ENCODE results near the gene RELN.
"Not testable (repeated sequence)": the region's sequence is repeated elsewhere in the genome, so short reads cannot be mapped to it uniquely, and the experiment has no call there.

Gene RELN

GRCh38 chr7:103940382-103941268, 48.8 kb downstream of the RELN start:
- DNase-seq, result no peak

GRCh38 chr7:103937680-103938079, 51.8 kb downstream of the RELN start:
- DNase-seq, result no peak

- DNase-seq, result no peak
These were observed 52.9 kb downstream of the RELN start for GRCh38 chr7:103936558-103936957.

- no peak for DNase-seq
These were observed 55.0 kb downstream of the RELN start for GRCh38 chr7:103934508-103934907.

DNA sequence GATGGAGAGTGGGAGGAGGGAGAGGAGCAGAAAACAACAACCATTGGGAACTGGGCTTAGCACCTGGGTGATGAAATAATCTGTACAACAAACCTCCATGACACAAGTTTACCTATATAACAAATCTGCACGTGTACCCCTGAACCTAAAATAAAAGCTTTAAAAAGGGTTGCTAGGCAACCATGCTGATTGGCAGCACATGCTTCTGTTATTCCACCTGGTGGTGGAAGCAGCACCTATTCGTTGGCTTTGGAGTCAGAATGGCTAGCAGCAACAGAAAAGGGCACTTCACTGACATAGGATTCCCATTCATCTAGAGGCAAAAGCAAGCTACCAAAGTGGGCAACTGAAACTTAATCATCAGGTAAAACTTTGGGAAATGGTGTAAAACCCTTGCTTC, 57.1 kb downstream of the RELN start:
- no peak for DNase-seq

DNA sequence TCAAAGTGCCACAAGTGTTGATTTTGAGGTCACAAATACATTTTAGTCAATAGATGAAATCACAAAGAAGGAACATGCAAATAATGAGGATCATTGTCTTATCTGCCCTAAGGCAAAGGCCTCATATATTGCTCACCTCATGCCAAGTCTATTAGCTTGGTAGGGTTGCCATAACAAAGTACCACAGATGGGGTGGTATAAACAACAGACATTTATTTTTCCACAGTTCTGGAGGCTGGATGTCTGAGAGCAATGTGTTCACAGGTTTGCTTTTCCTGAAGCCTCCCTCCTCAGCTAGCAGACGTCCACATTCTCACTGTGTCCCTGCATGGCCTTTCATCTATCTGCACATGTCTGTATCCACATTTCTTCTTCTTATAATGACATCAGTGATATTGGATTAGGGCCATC, 59.6 kb downstream of the RELN start:
- DNase-seq, result no peak

GRCh38 chr7:103928581-103928980, 60.9 kb downstream of the RELN start:
- no peak for DNase-seq

DNA sequence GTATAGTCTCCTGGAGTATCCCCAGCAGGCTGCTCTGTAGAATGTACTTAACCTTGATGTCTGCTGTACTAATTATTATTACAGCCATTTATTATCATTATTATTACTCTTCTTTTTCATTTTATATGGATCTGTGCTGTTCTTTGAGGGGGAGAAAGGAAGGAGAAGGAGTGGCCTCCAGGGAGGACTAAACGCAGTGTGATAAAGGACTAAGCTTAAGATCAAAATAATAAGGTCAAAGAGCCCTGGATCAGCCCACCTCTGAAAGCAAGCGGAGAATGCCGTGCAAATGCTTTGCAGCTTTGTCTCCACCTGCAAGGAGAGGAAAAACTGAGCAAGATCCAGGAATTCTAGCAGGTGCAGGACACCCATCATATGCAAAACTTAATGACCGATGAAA, 65.3 kb downstream of the RELN start:
- DNase-seq, result no peak

GRCh38 chr7:103922407-103922806, 67.1 kb downstream of the RELN start:
- no peak for DNase-seq

DNA sequence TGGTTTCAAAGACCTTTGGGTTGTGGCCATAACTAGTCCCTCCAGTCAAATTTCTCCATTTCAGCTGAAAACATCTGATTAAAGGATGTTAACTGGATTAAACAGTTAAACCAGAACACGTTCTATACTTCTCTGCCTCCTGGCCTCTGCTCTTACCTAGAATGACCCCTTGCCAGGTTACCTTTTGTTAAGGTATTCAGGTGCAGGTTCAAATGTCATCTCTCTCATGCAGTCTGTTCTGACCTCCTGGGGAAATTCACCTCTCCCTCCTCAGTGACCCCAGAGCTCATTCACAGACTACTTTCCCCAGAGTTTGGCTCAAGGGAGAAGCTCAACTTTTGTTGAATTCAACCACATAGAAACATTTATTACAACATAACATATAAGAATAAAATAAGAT, 67.8 kb downstream of the RELN start:
- DNase-seq, result no peak

GRCh38 chr7:103919272-103919868, 70.1 kb downstream of the RELN start:
- no peak for DNase-seq

DNA sequence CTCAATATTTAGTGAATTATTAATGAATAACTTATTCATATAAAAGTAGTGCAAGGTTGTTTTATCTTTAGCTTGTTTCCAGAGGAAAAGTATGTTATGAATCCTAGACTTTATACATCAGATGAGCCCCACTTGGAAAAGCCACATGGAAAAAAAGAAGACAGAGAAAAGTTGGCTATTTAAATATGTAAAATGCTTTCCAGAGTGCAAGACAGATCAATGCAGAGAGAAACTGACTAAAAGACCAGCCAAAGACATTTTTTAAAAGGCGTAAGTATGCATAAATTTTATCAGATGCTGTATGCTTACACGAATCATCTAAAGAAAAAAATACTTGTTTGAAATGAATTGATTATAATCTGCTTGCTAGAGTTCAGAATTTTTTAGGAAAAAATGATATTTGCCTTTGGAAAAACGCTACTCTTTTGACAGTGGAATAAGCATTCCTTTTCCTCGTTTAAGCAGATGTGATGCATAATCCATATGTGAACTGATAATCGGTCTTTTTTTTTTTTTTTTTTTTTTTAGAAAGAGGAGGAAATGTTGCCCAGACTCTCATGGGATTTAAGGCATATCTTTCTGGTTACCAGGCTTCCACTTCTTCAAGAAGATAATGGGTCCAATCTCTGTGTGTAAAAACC, 70.7 kb downstream of the RELN start:
- DNase-seq, result no peak

- DNase-seq, result no peak
These were observed 73.6 kb downstream of the RELN start for GRCh38 chr7:103915680-103916357.

GRCh38 chr7:103914147-103914899, 75.1 kb downstream of the RELN start:
- no peak for DNase-seq

DNA sequence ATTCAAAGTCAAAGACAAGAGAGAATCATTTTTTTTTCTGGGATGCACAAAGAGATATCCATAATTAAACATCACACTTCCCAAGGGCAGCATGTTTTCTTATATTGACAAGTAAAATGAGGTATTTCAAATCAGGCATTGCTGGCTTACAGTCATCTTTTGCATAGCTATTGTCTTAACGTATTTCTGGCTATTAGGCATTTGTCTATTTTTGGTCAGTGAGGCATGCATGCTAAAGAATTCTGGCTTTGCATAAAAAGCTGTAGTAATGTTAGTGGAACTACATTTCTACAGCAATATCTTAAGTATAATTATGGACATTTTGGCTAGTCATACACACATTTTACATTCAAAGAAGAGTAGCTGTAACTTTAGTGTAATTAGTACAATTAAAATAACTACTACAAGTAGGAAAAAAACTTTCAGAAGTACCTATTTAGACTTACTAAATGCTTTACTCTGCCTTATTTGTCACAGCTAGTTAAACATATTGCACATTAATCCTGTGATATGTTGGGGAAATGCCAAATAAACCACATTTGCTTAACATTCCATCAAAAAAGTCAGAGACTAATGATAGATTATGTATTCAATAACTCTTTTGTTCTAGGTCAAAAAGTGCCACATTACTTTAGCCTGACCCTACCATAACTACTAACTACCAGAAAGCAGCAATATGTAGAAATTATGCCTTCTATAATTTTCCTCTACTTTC, 76.4 kb downstream of the RELN start:
- peak; percentile 95 for DNase-seq

DNA sequence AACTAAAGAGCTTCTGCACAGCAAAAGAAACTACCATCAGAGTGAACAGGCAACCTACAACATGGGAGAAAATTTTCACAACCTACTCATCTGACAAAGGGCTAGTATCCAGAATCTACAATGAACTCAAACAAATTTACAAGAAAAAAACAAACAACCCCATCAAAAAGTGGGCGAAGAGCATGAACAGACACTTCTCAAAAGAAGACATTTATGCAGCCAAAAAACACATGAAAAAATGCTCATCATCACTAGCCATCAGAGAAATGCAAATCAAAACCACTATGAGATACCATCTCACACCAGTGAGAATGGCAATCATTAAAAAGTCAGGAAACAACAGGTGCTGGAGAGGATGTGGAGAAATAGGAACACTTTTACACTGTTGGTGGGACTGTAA, 78.4 kb downstream of the RELN start:
- DNase-seq, result not testable (repeated sequence)

- DNase-seq, result no peak
These were observed 83.5 kb downstream of the RELN start for GRCh38 chr7:103905997-103906396.

- no peak for DNase-seq
These were observed 86.5 kb downstream of the RELN start for GRCh38 chr7:103902917-103903316.

- DNase-seq, result not testable (repeated sequence)
These were observed 92.6 kb downstream of the RELN start for GRCh38 chr7:103896826-103897225.

GRCh38 chr7:103894656-103895596, 94.5 kb downstream of the RELN start:
- DNase-seq, result peak; percentile 15

- peak; percentile 19 for DNase-seq
These were observed 96.1 kb downstream of the RELN start for GRCh38 chr7:103893350-103893749.

All from NCI-H1048 (cell line).